GM20431 (cell line): Measurements from ENCODE around the gene ATP13A5.

Source experiments
- in situ Hi-C: fragments of 300-500 bp; cut with MseI, MboI; formaldehyde crosslinking; loops from one replicate; pipeline ENCODE4 v1.15.0; 2020; ENCODE audit warnings: low sequenced_read_pairs; ENCODE audit not compliant: unreplicated experiment

The ATP13A5 gene

GRCh38 chr3:193378706-193379105, at the start of gene ATP13A5:
ATP13A5 (minus strand) TSS chr3:193378753; CDS start chr3:193378725, 28 bp downstream.
- in situ Hi-C loops, result no loop called here

- in situ Hi-C loops, result no loop called here
Observed at GRCh38 chr3:193418576-193419373, 40.2 kb upstream of the ATP13A5 start.

- in situ Hi-C loops, result no loop called here
Observed at GRCh38 chr3:193416629-193417028, 38.1 kb upstream of the ATP13A5 start.

GRCh38 chr3:193407688-193408087, 29.1 kb upstream of the ATP13A5 start:
- in situ Hi-C loops, result no loop called here

GRCh38 chr3:193407112-193407511, 28.6 kb upstream of the ATP13A5 start:
- in situ Hi-C loops, result no loop called here

- in situ Hi-C loops, result no loop called here
Observed at GRCh38 chr3:193403307-193403706, 24.8 kb upstream of the ATP13A5 start.

GRCh38 chr3:193400304-193400703, 21.8 kb upstream of the ATP13A5 start:
- in situ Hi-C loops, result no loop called here

- in situ Hi-C loops, result no loop called here
Observed at GRCh38 chr3:193396451-193397244, 18.1 kb upstream of the ATP13A5 start.

GRCh38 chr3:193391902-193392301, 13.3 kb upstream of the ATP13A5 start:
- in situ Hi-C loops, result no loop called here

- in situ Hi-C loops, result no loop called here
Observed at GRCh38 chr3:193389335-193389734, 10.8 kb upstream of the ATP13A5 start.

- in situ Hi-C loops, result no loop called here
Observed at GRCh38 chr3:193388361-193388760, 9.8 kb upstream of the ATP13A5 start.

GRCh38 chr3:193387596-193387995, 9.0 kb upstream of the ATP13A5 start:
- in situ Hi-C loops, result no loop called here

- in situ Hi-C loops, result no loop called here
Observed at GRCh38 chr3:193377591-193377990, 962 bp downstream of the ATP13A5 start.

- in situ Hi-C loops, result no loop called here
Observed at GRCh38 chr3:193375614-193376013, 2.9 kb downstream of the ATP13A5 start.

- in situ Hi-C loops, result no loop called here
Observed at GRCh38 chr3:193372783-193373182, 5.8 kb downstream of the ATP13A5 start.

GRCh38 chr3:193367868-193368267, 10.7 kb downstream of the ATP13A5 start:
- in situ Hi-C loops, result no loop called here

- in situ Hi-C loops, result no loop called here
Observed at GRCh38 chr3:193357291-193357690, 21.3 kb downstream of the ATP13A5 start.

GRCh38 chr3:193354423-193354822, 24.1 kb downstream of the ATP13A5 start:
- in situ Hi-C loops, result no loop called here

- in situ Hi-C loops, result no loop called here
Observed at GRCh38 chr3:193350744-193351143, 27.8 kb downstream of the ATP13A5 start.

- in situ Hi-C loops, result no loop called here
Observed at GRCh38 chr3:193348686-193349085, 29.9 kb downstream of the ATP13A5 start.
